Ecto neural progenitor cell (in vitro differentiated cells): ENCODE measurements around the gene PRPF4.

ENCODE experiments used
- DNase-seq: peaks from one replicate; pipeline ENCODE4 v3.0.0-alpha.2; 2018; ENCODE audit warnings: low spot score

PRPF4 gene

DNA sequence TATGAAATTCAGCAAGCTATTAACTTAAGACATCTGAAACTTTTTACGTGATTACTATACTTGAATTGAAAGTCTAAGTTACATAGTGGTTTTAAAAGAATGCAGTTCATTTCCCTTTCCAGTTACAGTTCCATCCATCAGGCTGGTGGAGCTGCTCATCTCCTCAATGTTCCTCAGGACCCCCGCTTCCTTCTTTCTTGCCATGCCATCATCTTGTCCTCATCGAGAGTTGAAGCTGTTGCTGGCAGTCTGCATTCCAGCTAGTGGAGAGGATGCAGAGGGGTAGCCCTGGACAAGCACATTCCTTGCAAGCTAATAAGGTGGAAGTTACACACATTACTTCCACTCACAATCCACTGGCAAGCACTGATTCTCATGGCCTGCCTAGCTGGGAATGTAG is 36.5 kb downstream of the PRPF4 start:
- DNase-seq = no peak

DNA sequence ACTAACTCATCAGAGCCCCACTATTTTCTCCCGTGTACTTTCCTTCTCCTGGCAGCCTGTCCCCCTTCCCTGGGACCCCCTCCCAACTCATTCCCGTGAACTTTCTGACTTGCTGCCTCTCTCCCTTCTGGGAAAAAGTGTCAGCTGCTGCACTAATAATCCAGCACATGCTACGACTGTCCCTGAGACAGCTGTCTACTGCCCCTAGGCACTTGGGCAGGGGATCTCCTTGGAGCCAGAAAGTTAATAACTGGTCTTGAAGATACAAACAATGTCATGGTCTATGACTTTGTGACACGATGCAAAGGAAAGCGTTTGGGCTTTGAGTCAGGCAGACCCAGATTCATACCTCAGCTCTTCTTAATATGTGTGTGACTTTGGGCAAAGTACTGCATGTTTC is 37.8 kb downstream of the PRPF4 start:
- no peak for DNase-seq

DNA sequence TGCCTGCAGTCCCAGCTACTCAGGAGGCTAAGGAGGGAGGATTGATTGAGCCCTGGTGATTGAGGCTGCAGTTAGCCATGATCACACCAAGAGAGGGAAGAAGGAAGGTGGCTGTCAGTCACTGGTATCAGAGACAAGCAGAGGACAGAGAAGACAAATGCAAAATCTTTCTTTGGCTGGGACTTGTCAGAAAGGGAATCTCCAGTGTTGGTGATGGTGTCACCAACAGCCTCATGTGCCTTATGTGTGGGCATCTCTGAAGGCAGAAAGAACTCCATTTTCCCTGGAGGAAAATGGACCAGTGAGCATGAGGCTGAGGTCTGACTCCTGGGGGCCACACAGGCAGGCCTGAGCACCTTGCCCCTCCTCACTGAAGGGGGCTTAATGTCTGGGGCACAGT is 39.8 kb downstream of the PRPF4 start:
- DNase-seq = no peak

DNA sequence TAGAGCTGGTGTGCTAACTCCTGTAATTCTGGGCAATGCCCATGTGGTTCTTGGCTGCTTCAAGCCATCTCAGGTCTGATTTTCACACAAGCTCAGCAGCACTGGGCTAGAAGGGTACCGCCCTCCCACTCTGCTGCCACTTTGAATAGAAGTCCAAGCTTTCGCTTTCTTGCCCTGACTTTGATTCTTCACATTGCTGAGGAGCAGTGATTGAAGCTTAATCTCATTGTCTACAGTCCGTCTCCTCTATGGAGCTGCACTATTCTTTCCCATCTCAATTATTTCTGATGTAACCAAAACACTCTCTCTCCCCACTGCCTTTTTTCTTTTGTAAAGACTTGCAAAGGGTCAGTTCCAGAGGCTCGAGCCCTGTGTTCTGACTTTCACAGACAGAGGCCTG is 40.6 kb downstream of the PRPF4 start:
- no peak for DNase-seq

DNA sequence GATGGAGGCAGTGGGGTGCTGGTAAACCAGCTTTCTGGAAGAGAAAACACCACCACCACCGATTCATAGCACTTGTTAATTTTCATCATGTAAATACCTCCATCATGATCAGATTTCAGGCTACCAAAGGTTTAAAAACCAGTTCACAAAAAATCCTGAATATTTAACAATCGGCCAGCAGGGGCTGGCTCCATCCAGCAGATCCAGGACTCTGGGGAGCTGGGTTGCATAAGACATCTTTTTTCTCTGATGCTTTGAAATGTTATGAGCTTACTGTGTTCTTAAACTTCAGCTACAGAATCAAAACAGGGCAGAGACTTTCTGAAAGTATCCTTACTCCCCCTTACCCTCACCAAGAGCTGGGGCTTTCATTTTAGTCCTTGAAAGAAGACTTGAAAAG is 42.3 kb downstream of the PRPF4 start:
- DNase-seq = no peak

DNA sequence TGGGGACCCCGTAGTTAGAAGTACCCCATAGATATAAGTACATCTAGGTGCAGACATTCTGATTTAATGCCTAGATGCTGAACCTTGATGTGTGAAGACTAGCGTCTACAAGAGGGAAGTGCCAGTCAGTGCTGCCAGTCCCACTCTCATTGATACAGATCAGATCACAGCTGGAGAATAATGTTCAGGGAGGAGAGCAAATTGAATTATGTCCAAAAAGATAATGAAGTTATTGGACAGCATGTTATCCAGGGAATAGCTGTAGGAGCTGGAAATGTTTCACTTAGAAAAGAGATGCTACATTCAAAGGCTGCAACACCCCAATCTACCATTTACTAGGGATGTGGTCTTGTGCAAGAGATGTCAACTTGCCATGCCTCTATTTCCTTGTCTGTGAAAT is 43.6 kb downstream of the PRPF4 start:
- no peak for DNase-seq

DNA sequence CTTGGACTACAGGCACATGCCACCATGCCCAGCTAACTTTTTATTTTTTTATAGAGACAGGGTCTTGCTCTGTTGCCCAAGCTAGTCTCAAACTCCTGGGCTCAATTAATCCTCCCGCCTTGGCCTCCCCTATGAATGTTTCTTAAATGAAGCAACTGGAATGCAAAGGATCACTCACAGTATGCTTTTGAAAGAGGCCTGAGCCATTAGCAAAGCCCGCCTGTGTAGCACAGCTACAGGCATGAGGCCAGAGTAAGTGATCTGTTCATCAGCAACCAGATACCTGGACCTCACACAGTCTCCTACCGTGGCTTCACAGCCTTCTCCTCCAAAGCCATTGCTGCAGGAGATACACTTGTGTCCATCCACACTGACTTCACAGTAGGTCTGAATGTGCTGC is 44.6 kb downstream of the PRPF4 start:
- no peak for DNase-seq

DNA sequence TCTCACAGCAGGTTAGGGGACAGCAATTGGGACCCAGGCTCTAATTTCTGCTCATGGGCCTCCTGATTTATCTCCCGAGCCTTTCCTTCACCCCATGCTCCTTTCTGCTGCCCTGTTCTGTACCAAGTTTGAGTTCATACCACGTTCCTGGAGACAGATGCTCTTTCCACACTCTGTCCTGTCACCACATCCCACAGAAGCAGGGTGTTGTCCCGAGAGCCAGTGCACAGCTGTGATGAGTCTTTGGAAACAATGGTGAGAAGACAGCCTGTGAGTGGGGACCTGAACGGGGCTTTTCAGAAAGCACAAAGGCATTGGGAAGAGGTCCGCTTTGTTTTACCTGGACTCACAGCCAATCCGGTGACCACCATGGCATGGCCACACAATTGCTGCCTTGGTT is 47.2 kb downstream of the PRPF4 start:
- no peak for DNase-seq

DNA sequence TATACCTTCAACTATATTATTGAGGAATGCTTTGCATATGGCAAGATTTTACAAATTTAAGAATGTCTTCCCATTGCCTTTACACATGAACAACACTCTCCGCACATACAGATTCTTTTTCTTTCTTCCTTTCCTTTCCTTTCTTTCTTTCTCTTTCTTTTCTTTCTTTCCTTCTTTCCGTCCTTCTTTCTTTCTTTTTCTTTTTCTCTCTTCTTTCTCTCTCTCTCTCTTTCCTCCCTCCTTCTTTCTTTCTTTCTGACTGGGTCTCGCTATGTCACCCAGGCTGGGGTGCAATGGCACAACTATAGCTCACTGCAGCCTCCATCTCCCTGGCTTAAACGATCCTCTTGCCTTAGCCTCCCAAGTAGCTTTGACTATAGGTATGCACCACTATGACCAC is 50.8 kb downstream of the PRPF4 start:
- no peak for DNase-seq

DNA sequence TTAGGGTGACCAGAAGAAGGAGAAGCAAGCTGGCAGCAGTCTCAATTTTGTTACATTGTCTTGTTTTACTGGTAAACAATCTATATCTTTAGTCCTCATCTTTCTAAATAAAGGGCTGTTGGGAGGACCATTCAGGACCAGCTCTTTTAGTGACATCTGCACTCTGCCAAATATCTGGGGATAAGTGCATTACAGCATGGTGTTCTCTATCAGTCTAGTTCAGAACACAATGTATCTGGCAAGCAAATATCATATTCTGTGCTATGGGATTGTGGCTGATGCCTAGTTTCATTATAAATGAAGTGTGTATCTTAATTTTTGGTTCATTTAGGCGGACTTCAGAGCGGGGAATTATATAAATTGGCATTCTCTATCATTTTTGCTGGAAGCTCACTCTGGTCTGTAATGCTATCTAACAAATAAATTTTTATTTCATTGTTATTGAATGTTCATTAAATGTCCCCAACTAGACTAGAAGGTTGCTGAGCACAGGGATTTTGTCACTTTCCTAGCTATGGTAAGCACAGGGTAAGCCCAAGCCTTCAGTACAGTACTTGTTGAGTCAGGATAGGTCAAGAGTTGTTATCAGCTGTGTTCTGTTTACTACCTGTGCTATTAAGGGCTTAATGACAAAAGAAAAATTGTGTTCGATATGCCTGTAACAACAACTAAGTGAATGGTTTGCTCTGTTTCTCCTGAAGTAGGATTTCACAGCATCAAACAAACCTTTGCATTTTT is 52.8 kb downstream of the PRPF4 start:
- no peak for DNase-seq

DNA sequence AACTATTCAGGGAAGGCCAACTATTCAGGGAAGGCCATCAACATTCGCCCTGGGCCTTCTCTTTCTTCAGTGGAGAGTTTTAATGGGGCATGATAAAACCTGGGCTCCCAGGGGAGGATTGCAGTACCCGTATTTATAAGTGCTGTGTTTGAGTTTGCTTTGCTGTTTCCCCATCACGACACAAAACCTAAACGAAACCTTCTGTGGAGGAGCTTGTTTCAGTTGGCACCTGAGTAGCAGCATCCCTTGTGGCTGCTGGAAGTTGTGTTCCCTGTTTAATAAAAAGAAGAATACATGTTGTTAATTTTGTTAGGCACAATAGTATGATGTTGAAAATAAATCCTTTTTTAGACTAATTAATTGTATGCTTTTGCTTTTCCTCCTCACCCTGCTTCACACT is 56.3 kb downstream of the PRPF4 start:
- DNase-seq = no peak

DNA sequence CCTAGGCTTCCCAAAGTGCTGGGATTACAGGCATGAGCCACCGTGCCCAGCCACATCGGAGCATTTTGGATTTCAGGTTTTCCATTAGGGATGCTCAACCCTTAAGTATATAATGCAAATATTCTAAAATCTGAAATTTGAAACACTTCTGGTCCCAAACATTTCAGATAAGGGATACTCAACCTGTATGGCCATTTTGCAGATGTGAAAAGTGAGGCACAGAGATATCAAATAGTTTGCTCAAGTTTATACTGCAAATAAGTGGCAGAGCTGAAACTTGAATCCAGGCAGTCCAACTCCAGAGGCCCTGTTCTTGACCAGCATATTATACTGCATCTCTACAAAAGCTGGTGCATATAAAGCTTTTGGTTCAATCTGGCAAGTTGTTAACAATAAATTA is 62.3 kb downstream of the PRPF4 start:
- DNase-seq = no peak

DNA sequence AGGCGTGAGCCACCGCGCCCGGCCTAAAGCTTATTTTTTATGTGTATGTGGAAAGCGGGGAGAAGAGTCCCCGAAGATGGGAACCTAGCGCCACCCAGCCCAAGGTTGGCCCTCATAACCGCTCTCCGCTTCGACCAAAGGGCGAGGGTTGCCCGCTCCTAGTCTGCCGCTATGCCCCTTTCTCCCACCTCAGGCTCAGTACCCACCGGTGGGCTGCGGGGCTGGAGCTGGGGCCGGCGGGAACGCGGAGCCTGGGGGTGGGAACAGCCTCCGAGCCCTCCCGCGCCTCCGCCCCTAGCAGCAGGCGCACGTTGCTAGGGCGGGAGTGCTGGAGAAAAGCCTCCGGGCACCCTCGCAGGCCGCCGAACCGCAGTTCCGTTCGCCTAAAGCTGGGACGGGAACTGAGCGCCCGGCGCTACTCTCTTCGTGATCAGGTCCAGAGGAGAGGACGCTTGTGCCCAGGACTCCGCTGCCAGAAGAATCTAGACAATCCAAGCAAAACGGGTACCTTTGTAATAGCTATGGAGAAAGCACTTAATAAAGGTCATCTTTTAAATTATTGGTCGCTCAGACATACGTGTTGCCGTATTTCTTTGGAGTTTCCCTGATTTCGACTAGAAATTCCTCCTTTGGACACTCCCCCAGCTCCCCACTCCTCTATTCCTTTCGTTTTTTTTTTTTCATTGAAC is 64.7 kb downstream of the PRPF4 start, which contains the start of gene WDR31:
Gene WDR31 (minus strand): TSS at position 265 of the 689 bp plus-strand sequence. CDS start 8,253 bp downstream, outside the sequence.
- DNase-seq = peak; percentile 93

DNA sequence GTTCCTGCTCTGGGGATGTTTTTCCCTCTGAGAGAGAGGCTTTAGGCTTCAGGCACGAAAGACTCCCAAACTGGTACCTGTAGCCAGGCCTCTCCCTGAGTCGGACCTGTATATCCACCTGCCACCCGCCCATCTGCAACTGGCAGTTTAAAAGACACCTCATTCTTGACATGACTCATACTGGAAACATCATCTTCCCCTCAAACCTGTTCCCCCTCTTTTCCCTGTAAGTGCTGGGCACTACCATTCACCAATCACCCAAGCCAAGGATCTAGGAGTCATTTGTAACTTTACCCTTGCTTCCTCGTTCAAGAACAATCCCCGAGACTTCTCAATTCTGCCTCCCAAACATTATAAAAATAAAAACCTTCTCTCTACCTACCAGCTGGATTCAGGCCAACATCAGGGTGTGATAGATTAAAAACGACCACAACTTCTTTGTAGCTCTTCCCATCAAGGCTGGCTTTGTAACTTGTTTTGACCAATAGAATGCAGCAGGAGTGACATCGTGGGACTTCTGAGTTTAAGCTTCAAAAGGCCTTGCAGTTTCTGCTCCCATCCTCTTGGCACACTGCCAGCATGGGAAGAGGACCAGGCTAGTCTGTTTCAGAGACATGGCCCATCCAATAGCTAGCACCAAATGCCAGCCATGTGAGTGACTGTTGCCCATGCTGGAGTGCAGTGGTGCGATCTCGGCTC is 66.4 kb downstream of the PRPF4 start:
- no peak for DNase-seq
